ENCODE data around the gene METRNL. TPM values are rescaled to one million over a fixed set of nuclear protein-coding genes. Genes with fewer than 3 reads are reported as not detected.
A peak's percentile ranks its signal among the peaks of the same experiment; 100 is the strongest.
"Not testable (repeated sequence)": the region's sequence is repeated elsewhere in the genome, so short reads cannot be mapped to it uniquely, and the experiment has no call there.

Gene METRNL
- polyA plus RNA-seq, 3 donors: 34.5 to 49.1 (median 38.3) TPM

DNA sequence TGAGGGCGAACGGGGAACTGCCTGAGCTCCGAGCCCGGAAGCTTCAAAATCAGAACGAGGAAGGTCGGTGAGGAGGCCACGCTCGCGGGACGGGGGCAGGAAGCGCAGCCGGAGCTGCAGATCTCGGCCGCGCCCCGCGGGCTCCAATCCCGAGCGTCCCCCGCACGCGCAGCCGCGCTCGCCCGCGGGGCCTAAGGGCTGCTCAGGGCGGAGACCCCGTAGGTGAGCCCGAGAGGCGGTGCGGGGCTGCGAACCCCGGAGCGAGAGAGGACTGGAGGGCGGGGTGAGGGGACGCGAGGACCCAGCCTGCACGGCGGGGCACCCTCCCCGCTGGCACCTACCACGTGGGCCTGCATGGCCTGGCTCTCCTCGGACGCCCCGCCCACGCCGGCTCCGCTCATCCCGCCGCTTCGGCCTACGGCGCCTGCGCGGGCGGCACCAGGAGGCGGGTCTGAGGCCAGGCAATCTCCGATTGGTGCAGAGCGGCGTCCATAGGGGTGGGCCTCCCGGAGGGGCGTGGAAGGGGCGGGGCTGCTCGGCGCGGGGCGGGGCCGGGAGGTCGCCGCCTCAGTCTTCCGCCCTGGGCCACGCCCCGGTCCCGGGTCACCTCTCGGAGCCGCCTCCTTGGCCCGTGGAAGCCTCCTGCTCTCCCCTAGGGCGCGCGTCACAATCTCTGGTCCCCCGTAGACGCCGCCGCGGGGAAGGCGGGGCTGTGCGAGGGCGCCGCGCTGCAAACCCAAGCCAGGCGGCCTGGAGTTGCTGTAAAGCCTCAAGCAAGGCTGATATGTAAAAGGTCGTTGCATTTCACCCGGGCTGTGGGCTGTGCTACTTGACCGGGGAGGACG is 27.8 kb upstream of the METRNL start:
- peak; percentile 85 to 92 (median 92) for DNase-seq (ENCODE audit: low read depth in 3 of 3, low spot score in 2 of 3)

DNA sequence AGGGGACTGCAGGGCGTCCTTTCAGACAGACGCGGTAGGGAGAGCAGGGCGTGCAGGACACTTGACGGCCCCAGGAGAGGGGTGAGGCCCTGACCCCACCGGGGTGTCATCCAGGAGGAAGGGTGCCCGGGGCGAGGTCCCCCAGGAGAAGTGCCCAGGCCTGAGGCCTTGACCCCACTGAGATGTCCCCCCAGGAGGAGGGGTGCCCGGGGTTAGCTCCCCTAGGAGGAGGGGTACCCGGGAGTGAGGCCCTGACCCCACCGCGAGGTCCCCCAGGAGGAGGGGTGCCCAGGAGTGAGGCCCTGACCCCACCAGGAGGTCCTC is 27.2 kb upstream of the METRNL start:
- DNase-seq (ENCODE audit: low read depth in 3 of 3, low spot score in 2 of 3): no peak

DNA sequence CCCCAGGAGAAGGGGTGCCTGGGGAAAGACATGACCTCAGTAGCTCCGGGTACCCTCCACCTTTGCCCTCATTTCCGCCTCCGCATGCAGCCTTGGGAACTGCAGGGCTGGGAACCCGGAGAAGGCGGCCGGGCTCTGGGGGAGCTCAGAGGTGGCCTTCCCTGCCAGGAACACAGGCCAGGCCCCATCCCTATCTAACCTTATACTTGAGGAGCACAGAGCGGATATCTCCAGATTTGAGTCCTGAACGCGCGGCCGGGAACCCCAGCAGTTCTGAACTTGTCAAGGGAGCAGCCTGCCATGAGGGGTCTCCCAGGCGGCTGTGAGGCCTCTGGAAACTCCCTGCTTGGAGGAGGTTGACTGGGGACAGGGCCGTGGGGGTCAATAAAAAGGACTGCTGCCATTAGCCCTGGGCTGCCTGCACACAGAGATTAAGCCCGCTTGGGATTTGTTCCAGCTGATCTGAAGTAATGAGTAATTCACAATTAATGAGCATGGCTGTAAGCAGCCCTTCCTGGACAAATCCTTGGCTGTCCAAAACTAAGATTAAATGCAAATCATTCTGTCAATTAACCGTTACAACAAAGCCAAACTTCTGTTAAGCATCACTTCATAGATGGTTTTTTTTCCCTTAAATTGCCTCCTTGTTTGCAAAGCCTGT is 26.3 kb upstream of the METRNL start:
- peak in 2 of 3 donors; percentile 27 to 49 for DNase-seq (ENCODE audit: low read depth in 3 of 3, low spot score in 2 of 3)

DNA sequence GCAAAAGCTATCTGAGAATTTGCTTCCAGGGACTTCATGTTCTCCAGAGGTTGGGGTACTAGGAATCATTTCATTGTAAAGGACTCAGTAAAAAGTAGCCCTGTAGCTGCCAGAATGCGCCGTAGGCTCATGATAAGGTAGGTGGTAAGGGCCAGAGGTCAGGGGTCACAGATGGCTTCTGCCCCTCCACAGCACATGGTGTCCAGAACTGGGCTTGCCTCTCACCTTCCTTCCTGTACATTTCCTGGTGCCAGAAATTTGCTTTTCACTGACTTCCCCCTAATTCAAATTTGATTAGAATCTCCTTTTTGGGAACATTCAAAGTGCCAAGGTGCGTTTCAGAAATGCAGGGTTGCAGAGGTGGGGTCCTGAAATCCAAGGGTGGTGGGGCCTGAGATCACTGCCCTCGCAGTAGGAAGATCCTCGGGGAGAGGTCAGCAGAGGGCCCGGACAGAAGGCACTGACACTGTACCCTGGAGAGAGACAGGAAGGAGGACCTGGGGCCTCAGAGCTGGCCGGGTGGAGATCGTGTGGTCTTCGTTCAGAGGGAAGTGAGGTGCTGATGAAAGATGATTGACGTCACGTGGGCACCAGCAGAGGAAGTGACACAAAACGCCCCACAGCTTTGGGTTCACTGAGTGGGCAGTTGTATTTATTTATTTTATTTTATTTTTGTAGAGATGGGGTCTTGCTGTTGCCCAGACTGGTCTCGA is 25.5 kb upstream of the METRNL start:
- no peak for DNase-seq (ENCODE audit: low read depth in 3 of 3, low spot score in 2 of 3)

DNA sequence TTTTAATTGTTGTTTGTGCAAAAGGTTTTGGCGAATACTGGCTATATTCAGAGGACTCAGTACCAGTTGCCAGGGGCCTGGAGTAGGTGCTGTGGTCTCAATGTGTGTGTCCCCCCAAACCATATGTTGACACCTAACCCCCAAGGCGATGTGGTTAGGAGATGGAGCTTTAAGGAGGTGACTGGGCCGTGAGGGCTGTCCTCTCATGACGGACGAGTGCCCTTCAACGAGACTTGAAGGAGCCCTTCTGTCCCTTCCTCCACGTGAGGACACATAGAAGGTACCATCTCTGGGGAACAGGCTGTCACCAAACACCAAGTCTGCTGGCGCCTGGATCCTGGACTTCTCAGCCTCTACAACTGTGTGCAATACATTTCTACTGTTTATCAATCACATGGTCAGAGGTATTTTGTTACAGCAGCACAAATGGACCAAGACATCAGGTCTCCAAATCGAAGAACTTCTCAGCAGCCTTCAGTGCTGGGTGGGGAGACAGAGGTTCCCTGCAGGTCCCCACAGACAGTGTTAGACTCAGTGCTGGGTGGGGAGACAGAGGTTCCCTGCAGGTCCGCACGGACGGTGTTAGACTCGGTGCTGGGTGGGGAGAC is 24.8 kb upstream of the METRNL start:
- no peak for DNase-seq (ENCODE audit: low read depth in 3 of 3, low spot score in 2 of 3)

DNA sequence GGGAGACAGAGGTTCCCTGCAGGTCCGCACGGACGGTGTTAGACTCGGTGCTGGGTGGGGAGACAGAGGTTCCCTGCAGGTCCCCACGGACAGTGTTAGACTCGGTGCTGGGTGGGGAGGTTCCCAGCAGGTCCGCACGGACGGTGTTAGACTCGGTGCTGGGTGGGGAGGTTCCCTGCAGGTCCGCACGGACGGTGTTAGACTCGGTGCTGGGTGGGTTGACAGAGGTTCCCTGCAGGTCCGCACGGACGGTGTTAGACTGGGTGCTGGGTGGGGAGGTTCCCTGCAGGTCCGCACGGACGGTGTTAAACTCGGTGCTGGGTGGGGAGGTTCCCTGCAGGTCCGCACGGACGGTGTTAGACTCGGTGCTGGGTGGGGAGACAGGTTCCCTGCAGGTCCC is 24.2 kb upstream of the METRNL start:
- not testable (repeated sequence) for DNase-seq (ENCODE audit: low read depth in 3 of 3, low spot score in 2 of 3)

DNA sequence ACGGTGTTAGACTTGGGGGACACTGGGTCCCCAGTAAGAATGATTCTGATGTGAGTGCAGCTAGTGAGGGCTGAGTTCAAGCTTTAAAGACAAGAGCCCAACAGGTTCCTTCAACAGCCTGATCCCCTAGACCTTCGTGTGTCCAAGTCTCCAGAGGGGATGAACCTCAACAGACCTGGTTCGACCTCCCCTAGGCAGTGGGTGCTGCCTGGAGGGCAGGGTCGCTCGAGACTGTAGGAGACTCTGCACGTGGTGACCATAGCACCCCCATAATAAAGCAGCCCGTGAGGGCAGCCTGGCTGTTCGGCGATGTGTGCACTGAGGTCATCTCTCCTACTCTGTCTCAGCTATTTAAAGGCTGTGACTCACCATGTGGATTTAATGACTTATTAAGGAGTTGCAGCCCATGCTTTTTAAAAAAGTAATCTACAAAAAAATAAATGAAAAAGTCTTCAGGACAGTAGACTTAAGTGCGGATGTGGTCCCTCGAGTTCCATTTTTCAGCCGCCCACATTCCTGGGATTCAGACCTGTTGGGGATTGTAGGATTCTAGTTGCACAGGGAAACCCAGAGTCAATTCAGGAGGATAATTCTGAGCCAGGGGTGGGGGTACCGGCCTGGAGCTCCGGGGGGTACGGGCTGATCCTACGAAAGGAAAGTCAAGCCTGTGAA is 23.4 kb upstream of the METRNL start:
- no peak for DNase-seq (ENCODE audit: low read depth in 3 of 3, low spot score in 2 of 3)

DNA sequence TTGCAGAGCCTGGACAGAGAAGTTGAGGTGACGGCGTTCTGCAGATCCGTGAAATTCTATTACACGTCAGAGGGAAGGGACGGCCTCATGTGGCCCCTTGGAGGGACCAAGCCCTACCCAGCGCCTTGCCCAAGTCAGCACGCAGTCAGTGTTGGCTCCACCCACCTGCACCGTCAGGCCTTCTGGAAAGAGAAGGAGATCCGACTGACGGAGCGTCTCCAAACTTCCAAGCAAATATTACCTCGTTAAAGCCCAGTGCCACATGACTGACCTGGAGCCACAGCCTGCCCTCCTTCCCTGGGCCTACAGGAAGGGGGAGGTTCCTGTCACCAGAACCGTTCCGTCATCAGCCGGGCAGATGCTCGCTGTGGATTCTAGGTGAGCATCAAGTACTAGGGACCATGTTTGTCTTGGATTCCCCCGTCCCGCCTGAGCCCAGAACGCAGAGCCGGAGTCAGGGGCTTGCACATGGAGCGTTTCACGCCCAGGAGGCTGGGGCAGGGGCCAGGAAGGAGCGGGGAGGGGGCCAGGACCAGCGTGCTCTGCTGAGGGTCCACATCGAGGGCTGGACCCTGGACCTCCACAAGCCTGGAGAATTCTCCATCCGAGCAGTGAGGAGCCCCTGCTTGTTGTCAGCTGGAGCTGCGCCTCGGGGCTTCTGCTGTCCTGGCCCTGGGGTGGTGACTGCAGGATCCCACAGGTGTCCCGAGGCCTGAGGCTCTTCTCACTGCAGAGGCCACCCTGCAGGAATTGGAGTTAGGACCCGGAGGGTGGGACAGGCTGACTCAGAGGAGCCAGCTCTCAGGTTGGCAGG is 22.6 kb upstream of the METRNL start:
- no peak for DNase-seq (ENCODE audit: low read depth in 3 of 3, low spot score in 2 of 3)

DNA sequence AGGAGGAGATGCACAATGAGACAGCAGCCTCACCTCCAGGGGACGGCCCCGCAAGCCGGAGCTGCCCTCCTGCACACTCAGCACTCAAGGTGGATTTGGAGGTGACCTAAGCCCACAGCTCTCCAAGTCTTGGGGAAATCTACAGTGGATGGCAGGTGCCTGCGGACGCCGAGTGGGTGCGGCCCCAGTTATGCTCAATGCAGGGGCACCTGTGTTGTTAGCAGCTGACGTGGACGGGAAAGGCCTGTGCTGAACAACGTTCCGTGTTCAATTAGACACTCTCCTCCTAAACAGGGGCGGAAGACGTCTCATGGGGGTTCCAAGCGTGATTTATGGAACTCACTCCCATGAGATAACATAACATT is 22.0 kb upstream of the METRNL start:
- DNase-seq (ENCODE audit: low read depth in 3 of 3, low spot score in 2 of 3): no peak

DNA sequence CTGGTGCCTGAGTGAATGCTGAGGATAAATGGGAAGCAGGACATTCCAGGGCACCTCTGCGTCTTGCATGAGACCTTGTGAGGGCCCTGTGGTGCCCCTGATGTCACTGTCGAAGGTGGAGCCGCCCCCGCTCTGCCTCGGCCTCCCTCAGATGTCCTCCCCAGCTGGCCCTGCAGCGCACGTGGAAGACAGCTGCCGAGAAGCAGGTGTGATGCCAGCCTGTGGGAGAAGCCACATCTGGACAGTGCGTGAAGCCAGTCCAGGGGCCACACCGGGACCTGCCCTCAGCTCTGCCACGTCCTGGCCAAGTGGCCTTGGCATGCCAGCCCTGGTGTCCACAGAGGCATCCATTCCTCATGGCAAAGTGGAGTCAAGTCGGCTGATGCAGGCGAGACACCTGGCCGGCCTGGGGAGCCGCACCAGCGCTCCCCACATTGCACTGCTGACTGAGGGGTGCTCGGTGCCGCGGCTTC is 21.6 kb upstream of the METRNL start:
- DNase-seq (ENCODE audit: low read depth in 3 of 3, low spot score in 2 of 3): no peak

DNA sequence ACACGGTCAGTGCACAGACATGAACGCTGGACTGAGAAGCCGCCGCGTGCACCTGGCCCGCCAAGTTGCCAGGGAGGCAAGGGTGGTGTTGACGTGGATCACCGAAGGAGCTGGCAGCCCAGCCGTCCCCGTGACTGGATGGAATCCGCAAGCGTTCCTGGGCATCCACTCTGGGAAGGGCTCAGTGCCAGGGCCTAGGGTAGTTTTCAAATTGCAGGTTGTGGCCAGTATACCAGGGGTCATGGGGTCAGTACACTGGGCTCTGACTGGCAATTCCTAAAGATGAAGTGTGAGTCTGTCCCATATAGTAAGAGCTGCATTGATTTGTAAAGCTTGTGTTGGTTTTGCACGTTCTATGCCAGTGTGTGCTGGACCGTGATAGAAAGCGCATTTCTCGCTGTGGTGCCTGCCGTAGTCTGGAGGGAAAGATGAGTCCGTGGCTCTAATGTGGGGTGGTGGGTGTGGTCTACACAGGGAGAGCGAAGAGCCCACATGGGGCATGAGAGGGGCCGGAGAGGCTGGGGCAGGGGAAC is 21.1 kb upstream of the METRNL start:
- no peak for DNase-seq (ENCODE audit: low read depth in 3 of 3, low spot score in 2 of 3)

DNA sequence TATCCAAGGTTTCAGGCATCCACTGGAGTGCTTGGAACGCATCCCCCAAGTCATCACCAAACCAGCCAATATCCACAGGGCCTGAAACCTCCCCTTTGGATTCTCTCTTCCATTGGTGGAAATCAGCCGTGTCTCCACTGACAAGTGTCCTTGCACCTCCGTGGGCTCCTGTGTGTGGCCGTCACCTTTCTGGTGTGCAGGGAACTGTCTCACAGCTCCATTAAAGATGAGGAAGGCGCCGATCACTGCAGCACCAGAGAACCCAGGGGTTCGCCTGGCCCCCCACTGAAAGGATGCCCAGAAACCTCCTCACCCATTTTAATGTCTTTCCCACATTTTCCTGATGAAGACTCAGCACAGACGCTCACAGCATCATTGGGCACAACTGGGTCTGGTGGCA is 17.8 kb upstream of the METRNL start:
- no peak for DNase-seq (ENCODE audit: low read depth in 3 of 3, low spot score in 2 of 3)

DNA sequence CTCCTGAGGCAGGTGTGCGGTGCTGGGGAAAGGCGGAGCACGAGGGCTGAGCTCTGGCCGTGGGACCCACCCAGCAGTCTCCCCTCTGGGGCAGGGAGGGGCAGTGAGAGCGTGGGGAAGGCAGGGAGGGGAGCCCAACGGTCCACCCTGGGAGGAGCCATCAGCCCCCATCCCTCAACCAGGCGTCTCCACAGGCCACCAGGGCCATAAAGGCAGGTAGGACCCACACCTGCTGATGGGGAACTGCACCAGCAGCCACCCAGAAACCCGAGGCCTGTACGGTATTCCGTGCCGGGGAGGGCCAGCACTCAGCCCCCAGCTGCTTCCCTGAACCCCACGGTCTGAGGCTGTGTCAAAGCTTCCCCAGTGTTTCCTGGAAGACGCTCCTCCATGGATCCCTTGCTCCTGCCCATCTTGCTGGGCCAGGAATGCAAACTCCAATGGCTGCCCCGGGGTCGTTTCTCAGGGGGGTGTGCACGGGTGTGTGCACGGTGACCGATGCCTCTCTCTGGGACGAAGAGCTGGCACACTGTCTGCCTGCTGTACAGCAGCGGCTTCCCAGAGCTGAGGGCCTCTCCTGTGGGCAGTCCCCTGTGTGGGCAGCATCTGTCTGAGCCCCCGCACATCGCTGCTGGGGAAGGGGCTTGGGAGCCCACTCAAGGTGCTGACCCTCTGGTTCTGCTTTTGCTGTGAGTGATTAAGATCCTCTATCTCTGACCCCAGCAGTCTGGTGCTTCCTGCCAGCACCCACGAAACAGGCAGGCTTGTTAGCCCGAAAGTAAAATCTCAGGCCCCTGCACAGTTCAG is 17.2 kb upstream of the METRNL start:
- no peak for DNase-seq (ENCODE audit: low read depth in 3 of 3, low spot score in 2 of 3)

DNA sequence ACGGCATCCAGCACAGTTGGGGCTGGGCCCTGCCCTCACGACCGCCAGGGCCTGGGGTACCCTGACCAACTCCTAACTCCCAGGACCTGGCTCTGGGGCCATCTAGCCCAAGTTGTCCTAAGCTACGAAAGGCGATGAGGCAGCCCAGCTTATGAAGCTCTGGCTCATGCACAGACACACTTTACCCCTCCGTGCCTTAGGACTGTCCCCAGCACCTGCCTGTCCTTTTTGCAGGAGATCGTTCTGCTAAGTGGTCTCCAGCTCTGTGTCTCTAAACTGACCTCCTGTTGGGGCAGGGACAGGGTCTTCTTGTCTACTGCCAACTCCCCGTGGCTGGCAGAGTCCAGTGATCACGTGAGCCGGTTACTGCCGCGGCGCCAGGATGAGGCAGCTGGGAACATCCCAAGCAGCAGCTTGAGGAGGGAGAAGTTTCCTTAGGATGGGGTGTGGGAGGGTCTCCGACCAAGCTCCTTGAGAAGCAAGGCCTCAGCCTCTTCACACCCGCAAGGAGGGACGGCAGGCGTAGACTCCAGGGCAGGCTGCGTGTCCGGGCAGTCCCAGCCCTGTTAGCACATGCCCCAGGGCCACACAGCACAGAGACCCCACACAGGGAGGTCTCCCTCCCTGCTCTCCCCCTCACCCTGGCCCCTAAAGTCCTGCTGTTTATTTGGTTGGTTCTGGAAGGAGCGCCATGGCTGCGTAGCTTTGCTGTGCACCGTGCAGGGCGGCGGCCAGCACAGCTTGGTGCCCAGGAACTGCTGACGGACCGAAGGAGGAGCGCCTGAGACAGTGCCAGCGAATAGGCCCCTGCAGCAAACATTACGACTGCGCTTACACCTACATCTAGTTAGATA is 16.4 kb upstream of the METRNL start:
- DNase-seq (ENCODE audit: low read depth in 3 of 3, low spot score in 2 of 3): no peak

DNA sequence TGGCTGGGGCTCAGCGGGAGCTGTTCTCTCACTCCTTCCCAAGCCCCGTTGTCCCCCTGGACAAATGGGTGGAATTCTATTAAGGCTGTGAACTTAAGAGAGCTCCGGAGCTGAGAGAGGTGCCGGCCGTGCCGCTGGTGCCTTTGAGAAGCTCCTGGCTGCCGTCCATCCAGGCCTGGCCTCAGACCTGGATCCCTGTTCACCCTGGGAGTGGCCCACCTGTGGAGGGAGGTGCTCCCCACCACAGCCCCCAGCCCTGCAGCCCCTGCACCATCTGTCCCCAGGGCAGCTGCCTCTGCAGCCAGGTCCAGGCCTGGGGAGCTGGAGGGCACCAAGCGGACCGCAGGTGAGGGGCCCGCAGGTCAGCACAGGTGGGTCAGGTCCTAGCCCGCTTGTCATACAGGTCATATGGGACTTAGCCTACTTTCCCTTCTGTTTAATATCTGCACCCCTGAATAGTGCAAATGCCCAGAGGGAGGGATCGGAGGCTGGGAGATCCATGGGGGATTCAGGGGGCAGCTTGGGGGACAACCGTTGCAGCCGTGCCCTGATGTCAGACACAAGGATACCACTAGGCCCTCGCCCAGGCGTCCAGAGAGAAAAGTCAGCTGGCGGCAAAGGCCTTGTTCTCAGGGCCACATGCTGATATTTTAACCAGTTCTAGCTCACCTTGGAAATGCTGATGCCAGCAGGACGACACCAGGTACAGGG is 15.2 kb upstream of the METRNL start:
- DNase-seq (ENCODE audit: low read depth in 3 of 3, low spot score in 2 of 3): no peak

DNA sequence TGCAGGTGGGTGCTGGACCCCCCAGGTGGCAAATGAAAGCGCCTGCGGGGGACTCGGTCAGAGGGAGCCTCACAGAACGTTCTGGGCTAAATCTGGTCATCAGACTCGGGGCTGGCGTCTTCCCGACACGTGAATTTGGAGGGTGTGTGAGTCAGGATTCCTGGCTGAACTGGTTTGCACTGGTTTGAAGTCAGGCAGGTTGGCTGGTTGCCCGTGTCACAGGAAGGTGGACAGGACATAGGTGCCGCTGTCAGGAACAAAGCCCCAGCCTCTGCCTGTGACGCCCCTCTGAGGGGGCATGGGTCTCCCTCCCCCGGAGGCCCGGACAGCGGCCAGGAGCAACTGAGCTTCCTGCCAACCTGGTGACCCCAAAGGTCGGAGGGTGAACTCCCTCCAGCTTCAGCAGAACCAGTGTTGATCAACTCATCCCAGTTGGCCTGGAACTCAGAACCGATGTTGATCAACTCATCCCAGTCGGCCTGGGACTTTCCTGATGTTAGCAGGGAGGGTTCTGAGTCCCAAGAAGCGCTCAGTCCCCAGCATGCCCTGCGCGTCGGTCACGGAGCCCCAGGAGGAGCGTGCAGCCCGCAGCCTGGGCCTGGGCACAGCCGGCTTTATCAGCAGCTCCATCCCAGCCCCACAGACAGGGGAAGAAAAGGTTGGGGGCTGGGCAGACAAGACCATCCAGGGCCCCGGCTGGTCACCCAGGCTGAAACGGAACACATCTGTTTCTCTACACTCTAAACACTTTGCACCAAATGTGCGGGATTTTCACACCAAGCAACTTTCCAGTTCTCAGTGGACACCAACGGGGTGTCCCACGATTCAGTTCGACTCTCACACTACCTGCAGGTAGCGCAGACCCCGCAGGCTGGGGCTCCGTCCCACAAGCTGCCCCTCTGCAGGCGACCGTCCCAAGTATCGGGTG is 14.4 kb upstream of the METRNL start:
- DNase-seq (ENCODE audit: low read depth in 3 of 3, low spot score in 2 of 3): no peak
